CD1c-positive myeloid dendritic cell (primary cell): ENCODE results near the gene KRT79.

ENCODE experiments used
- DNase-seq: peaks from one replicate; pipeline ENCODE4 v3.0.0-alpha.2; 2016; ENCODE audit errors: extremely low spot score

The KRT79 gene

GRCh38 chr12:52772188-52772587, 61.9 kb downstream of the KRT79 start:
- no peak for DNase-seq

GRCh38 chr12:52771505-52771904, 62.6 kb downstream of the KRT79 start:
- no peak for DNase-seq
